ENCODE measurements around the gene TRIML1. TPM values are rescaled to one million over a fixed set of nuclear protein-coding genes. Genes with fewer than 3 reads are reported as not detected.

TRIML1 gene
- total and polyA plus RNA-seq, 12 donors, result not detected

- no peak for ATAC-seq
- Histone ChIP-seq H3K4me1 (no peaks in the 10 kb centered on the region), H3K36me3 (no peaks in the 10 kb centered on the region), H3K27me3 (no peaks in the 10 kb centered on the region), H3K9me3 (peaks cover 0 to 24% (median 0%) of the 10 kb centered on the region in 11 donors), H3K4me3 (no peak overlapping the region), H3K27ac (no peak overlapping the region)
- intact Hi-C loops (cut with DNase I), result no loop called here
- WGBS, 2 donors, result 82 to 87% methylated on average over 6 of the region's 6 CpGs
- DNase-seq, result no peak
- TF ChIP-seq, protein P1, sequence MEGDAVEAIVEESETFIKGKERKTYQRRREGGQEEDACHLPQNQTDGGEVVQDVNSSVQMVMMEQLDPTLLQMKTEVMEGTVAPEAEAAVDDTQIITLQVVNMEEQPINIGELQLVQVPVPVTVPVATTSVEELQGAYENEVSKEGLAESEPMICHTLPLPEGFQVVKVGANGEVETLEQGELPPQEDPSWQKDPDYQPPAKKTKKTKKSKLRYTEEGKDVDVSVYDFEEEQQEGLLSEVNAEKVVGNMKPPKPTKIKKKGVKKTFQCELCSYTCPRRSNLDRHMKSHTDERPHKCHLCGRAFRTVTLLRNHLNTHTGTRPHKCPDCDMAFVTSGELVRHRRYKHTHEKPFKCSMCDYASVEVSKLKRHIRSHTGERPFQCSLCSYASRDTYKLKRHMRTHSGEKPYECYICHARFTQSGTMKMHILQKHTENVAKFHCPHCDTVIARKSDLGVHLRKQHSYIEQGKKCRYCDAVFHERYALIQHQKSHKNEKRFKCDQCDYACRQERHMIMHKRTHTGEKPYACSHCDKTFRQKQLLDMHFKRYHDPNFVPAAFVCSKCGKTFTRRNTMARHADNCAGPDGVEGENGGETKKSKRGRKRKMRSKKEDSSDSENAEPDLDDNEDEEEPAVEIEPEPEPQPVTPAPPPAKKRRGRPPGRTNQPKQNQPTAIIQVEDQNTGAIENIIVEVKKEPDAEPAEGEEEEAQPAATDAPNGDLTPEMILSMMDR (IDR thresholded peaks at IDR 0.05), result no peak
Observed at GRCh38 chr4:188175288-188175687, 36.0 kb downstream of the TRIML1 start.

DNA sequence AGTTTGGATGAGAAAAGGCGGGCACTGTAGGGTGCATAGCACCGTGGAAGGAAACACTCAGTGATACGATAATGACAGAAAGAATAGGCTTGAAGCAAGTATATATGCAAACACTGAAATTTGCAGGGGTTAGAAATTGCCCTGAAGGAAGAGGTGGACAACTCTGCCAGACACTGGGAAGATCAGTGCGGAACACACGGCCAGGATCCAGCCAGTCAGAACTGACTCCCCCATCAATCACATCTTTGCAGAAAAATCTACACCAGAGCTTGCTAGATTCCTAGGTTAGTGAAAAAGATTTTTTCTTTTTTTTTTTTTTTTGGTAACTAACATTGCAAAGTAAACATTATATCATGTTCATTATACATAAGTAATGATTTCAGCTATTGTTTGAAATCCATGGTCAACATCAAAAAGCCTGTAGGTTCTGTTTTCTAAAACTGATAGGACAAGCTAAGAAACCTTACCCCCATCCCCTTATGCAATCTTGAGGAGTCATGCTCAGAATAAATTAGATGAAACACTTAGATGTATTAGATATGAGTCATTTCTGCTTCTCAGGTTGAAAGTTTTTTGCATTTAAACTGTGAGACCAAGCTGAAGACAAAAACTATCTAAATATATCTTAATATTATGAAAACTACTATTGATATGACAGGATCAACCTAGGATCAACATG is 38.9 kb downstream of the TRIML1 start:
- H3K4me3 ChIP-seq, result no peak overlapping the region
- H3K36me3 ChIP-seq, result no peaks in the 10 kb centered on the region
- intact Hi-C loops (cut with DNase I), result no loop called here
- H3K4me1 ChIP-seq, result no peaks in the 10 kb centered on the region
- no peak overlapping the region for H3K27ac ChIP-seq
- no peaks in the 10 kb centered on the region for H3K27me3 ChIP-seq
- no peak for ATAC-seq
- DNase-seq, result no peak
- 80 to 96% methylated on average over 5 of the region's 5 CpGs for WGBS, 2 donors
- H3K9me3 ChIP-seq, result peaks cover 0 to 29% (median 0%) of the 10 kb centered on the region in 11 donors
- TF ChIP-seq, protein P1 (IDR thresholded peaks at IDR 0.05), result no peak

GRCh38 chr4:188178806-188179205 is 39.6 kb downstream of the TRIML1 start:
- intact Hi-C loops (cut with DNase I), result no loop called here
- ATAC-seq, result no peak
- TF ChIP-seq, protein P1 (IDR thresholded peaks at IDR 0.05), result no peak
- H3K36me3 ChIP-seq, result no peaks in the 10 kb centered on the region
- 91 to 95% methylated on average over 25 to 28 of the region's 28 CpGs for WGBS, 2 donors
- DNase-seq, result no peak
- H3K4me3 ChIP-seq, result no peak overlapping the region
- no peaks in the 10 kb centered on the region for H3K4me1 ChIP-seq
- H3K9me3 ChIP-seq, result peaks cover 0 to 29% (median 0%) of the 10 kb centered on the region in 11 donors
- no peaks in the 10 kb centered on the region for H3K27me3 ChIP-seq
- no peak overlapping the region for H3K27ac ChIP-seq

GRCh38 chr4:188187106-188187505 is 47.9 kb downstream of the TRIML1 start:
- peaks cover 0 to 14% (median 0%) of the 10 kb centered on the region in 11 donors for H3K9me3 ChIP-seq
- H3K4me3 ChIP-seq, result no peak overlapping the region
- TF ChIP-seq, protein P1 (IDR thresholded peaks at IDR 0.05), result no peak
- H3K4me1 ChIP-seq, result peaks cover 0 to 12% (median 0%) of the 10 kb centered on the region in 9 donors
- intact Hi-C loops (cut with DNase I), result no loop called here
- DNase-seq (no peak), ATAC-seq (no peak)
- no peaks in the 10 kb centered on the region for H3K27me3 ChIP-seq
- H3K27ac ChIP-seq, result no peak overlapping the region
- 86% methylated on average over 2 of the region's 2 CpGs for WGBS, 2 donors
- H3K36me3 ChIP-seq, result no peaks in the 10 kb centered on the region
